Esophagus (tissue), 2 donors: ENCODE results near the gene GPD1. TPM values are rescaled to one million over a fixed set of nuclear protein-coding genes. Genes with fewer than 3 reads are reported as not detected.

Experiments used
- H3K27ac ChIP-seq, 2 donors: one replicate each; pipeline ENCODE4 v1.5.1; 2013; ENCODE audit warnings: low read depth in 2 of 2, mild to moderate bottlenecking in 2 of 2, inconsistent platforms in 1 of 2, low read length in 1 of 2, moderate library complexity in 1 of 2
- H3K27me3 ChIP-seq, 2 donors: one replicate each; pipeline ENCODE4 v1.6.1; 2013; ENCODE audit warnings: low read length in 2 of 2, control low read depth in 1 of 2, mild to moderate bottlenecking in 1 of 2; ENCODE audit not compliant: insufficient read depth in 2 of 2, control insufficient read depth in 1 of 2
- H3K36me3 ChIP-seq, 2 donors: one replicate each; pipeline ENCODE4 v1.6.1; 2013; ENCODE audit warnings: low read length in 1 of 2; ENCODE audit not compliant: control insufficient read depth in 2 of 2, insufficient read depth in 2 of 2
- H3K4me1 ChIP-seq, 2 donors: one replicate each; pipeline ENCODE4 v1.6.1; 2013; ENCODE audit warnings: low read length in 1 of 2; ENCODE audit not compliant: control insufficient read depth in 2 of 2, insufficient read depth in 2 of 2
- H3K4me3 ChIP-seq, 2 donors: one replicate each; pipeline ENCODE4 v1.5.1; 2013; ENCODE audit warnings: low read length in 2 of 2, mild to moderate bottlenecking in 2 of 2, low read depth in 1 of 2, moderate library complexity in 1 of 2
- H3K9me3 ChIP-seq, 2 donors: one replicate each; pipeline ENCODE4 v1.6.1; 2013; ENCODE audit warnings: mild to moderate bottlenecking in 2 of 2, low read depth in 1 of 2, low read length in 1 of 2, moderate library complexity in 1 of 2; ENCODE audit not compliant: control insufficient read depth in 2 of 2, insufficient read depth in 1 of 2
- WGBS, 2 donors: extraction: QIAGEN DNeasy Blood & Tissue Kit; methylation state at CpG; one replicate each; pipeline ENCODE4 v1.1.7; 2013; 5-methylcytosine and 5-hydroxymethylcytosine counted together
- polyA plus RNA-seq, 2 donors: library from polyadenylated mRNA; stranded (reverse); fragments of 200-250 nt; gene quantifications; one replicate each; pipeline ENCODE4 v1.2.3, GENCODE V29; 2013
- donor health status: healthy with polysubstance abuse.
- donor health status: Bipolar disorder and iron deficiency.

GPD1 gene
- polyA plus RNA-seq, result under 1 TPM; 0.29 to 0.32 TPM

DNA sequence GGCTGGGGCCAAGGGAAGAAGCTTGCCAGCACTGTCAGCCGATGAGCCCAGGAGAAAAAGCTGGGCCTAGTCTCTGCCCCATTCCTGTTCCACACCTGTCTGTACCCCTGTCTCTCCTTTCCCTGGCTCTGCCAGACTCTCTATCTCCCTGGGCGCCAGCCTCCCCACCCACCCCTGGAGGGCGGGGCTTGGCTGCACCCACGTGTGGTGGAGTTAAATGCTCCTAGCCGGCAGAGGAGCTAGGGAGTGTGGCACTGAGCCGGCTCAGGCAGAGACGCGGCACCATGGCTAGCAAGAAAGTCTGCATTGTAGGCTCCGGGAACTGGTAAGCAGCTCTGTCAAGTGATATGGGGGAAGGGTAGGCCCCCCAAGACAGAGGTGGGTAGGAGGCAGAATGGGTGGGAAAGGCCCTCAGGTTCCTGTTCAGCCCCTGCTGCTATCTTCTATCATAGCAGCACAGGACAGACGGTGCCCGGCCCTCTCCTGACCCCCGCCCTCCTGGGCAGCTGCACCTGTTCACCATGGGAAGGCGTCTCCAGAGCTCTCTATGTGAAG is at the start of gene GPD1:
TSS of gene GPD1 (plus strand) at position 242 of the 555 bp plus-strand sequence. CDS start at position 285, 43 bp downstream.
- peaks cover 7 to 12% of the 10 kb centered on the region in 2 donors for H3K36me3 ChIP-seq

DNA sequence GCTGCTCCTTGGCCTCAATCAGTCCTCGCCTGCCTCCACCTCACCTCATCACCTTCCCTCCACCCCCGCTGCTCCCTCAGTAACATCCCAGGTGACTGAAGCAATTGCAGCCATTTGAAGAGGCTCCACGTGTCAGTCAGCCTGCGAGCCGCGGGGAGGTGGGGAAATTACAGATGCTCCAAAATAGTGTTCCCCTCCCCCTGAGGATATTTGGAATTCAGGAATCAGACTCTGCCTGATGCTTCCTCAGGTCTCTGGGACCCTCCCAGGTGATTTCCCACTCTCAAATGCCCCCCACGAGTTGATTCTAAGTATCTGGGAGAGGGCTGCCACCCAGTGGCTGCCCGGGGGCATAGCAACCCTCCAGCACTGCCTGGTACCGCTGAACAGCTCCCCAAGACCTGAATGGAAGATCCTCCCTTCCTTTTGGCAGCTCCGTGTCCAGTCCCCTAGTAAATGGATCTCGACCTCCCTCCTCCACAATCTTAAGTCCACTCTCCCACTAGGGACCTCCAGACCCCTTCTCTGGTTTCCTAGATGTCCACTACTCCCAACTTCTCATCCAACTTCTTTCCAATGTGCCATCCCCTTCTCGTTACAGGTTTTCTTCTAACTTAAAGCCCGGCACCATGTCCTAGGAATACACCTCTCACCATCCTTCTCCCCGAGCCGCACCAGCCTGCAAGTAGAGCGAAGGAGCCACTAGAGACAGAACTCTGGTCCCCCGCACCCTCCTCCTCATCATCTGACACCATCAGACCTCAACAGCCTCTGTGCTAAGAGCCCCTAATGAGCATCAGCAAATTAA is 47.8 kb upstream of the GPD1 start:
- WGBS, 2 donors, result 7 to 14% methylated on average over 17 of the region's 17 CpGs

More for the DNA sequence above, at the start of gene GPD1:
- WGBS, 2 donors, result 21 to 28% methylated on average over 12 to 13 of the region's 13 CpGs
- no peaks in the 10 kb centered on the region for H3K27me3 ChIP-seq
- no peak within 1 kb of the TSS for H3K4me3 ChIP-seq
- H3K27ac ChIP-seq, result no peak within 1 kb of the TSS
- no peaks in the 10 kb centered on the region for H3K9me3 ChIP-seq
- peaks cover 5 to 11% of the 10 kb centered on the region in 2 donors for H3K4me1 ChIP-seq

DNA sequence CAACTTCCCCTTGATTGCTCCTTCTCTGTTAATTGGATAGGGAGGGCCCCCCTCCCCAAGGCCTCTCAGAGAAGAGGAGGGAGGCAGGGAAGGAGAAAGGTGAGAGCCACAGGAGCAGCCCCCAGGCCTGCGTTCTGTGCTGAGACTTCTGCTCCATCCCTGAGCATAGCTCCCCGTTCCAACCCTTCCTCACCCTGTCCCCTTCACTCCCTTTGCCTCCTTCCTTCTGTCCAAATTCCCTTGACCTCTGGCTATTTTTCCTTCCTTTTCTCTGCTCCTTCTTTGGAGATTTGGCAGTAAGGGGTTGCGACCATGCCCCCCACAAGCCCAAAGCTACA is 47.2 kb upstream of the GPD1 start:
- WGBS, 2 donors, result 31 to 39% methylated on average over 3 of the region's 3 CpGs
- Histone ChIP-seq H3K27ac (no peak overlapping the region), H3K4me1 (peaks cover 0 to 10% of the 10 kb centered on the region in 2 donors), H3K27me3 (peaks cover 3 to 4% of the 10 kb centered on the region in 2 donors), H3K4me3 (peak overlapping the region in 1 of 2 donors; percentile 59), H3K9me3 (no peaks in the 10 kb centered on the region), H3K36me3 (no peaks in the 10 kb centered on the region)

More for the DNA sequence above, 47.8 kb upstream of the GPD1 start:
- Histone ChIP-seq H3K27me3 (peaks cover 3 to 4% of the 10 kb centered on the region in 2 donors), H3K27ac (no peak overlapping the region), H3K36me3 (no peaks in the 10 kb centered on the region), H3K4me3 (no peak overlapping the region), H3K4me1 (peaks cover 0 to 10% of the 10 kb centered on the region in 2 donors), H3K9me3 (no peaks in the 10 kb centered on the region)

DNA sequence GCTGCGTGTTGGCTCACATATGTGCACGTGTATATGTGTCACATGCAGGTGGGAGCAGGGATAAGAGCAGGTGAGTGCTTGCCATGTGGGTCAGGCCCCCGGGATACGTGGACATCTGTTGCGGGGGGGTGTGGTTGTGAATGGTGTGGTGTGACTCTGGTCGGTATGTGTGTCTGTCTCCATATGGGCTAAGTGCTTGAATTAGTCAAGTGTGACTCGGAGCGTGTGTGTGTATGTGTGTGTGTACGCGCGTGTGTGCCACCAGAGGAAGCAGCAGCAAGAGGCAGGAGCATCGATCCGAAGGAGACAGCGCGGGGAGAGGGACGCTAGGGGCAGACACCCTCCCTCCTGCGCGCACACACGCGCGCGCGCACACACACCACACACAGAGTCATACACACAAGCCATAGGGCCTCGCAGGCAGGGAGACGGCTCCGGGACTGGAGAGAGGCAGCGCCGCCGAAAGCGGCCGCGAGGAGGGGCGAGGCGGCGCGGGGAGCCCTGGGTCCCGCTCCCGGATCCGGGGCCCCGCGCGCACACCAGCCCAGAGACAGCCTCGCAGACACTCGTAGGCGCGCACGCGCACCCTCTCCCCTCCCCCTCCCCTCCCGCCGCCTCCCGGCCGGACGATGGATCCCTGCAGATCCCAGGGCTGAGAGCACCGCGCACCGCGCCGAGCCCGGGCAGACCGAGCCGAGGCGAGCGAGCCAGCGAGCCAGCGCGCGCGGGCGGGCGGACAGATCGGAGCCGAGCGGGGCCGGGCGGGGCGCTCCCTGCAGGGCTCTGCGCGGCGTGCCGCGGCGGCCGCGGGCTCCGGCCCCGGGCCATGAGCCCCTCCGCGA is 46.6 kb upstream of the GPD1 start, which contains the start of gene ASIC1:
TSS of gene ASIC1 (plus strand) at position 597 of the 842 bp plus-strand sequence. CDS start 1,171 bp downstream, outside the sequence.
- Histone ChIP-seq H3K27ac (peak within 1 kb of the TSS in 1 of 2 donors; percentile 26), H3K9me3 (no peaks in the 10 kb centered on the region), H3K4me1 (peaks cover 0 to 10% of the 10 kb centered on the region in 2 donors), H3K27me3 (peaks cover 3 to 4% of the 10 kb centered on the region in 2 donors), H3K36me3 (no peaks in the 10 kb centered on the region), H3K4me3 (peak within 1 kb of the TSS; percentile 58 to 59)
- 1% methylated on average over 32 to 88 of the region's 88 CpGs for WGBS, 2 donors

DNA sequence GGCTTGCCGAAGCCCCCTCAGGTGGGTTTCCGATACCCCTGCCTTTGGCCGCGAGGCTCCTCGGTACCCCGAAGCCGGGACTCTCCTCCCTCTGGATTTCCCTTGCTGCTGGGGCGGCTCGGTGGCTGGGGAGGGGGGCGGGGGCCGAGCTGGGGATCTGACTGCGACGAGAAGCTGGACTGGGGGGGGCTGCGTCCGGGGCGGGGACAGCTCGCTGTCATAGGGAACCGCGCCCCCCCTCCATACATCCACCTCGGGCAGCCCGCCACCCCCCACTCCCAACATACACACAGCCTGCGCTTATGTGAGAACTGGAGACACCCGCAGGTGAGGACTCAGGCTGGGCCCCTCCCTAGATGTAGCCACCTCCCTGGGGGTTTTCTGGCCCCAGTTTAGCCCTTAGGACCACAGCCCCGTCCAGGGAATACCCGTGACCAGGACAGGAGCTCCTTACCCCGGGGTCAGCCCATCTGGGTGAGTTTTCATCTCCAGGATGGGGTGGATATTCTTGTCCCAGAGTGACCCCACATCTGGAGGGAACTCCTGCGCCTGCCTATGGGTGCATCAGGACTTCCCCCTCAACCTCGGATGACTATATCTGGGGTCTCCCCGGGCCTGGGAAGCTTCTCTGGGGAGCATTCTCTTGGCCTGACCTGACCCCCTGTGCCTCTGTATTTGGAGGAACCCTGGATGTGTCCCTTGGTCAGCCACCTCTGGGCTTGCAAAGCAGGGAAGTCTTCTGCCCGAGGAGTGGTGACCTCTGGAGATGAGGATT is 45.7 kb upstream of the GPD1 start:
- Histone ChIP-seq H3K27me3 (peaks cover 3 to 4% of the 10 kb centered on the region in 2 donors), H3K27ac (no peak overlapping the region), H3K36me3 (no peaks in the 10 kb centered on the region), H3K4me3 (peak overlapping the region; percentile 58 to 59), H3K9me3 (no peaks in the 10 kb centered on the region), H3K4me1 (peaks cover 0 to 10% of the 10 kb centered on the region in 2 donors)
- 17 to 30% methylated on average over 19 to 30 of the region's 30 CpGs for WGBS, 2 donors

DNA sequence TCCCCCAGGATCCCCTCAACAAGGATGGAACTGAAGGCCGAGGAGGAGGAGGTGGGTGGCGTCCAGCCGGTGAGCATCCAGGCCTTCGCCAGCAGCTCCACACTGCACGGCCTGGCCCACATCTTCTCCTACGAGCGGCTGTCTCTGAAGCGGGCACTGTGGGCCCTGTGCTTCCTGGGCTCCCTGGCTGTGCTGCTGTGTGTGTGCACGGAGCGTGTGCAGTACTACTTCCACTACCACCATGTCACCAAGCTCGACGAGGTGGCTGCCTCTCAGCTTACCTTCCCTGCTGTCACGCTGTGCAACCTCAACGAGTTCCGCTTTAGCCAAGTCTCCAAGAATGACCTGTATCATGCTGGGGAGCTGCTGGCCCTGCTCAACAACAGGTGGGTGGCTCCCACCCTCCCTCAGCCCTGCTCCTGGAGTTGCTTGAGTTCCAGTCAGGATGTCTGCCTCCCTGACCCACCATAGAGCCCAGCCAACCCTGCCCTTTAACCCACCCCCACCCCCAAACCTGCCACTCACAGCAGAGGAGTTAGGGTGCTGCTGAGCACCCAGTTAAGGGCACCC is 45.0 kb upstream of the GPD1 start:
- 86 to 89% methylated on average over 15 of the region's 15 CpGs for WGBS, 2 donors
- no peaks in the 10 kb centered on the region for H3K36me3 ChIP-seq
- no peaks in the 10 kb centered on the region for H3K9me3 ChIP-seq
- no peak overlapping the region for H3K27ac ChIP-seq
- peaks cover 3 to 4% of the 10 kb centered on the region in 2 donors for H3K27me3 ChIP-seq
- H3K4me3 ChIP-seq, result no peak overlapping the region
- peaks cover 0 to 10% of the 10 kb centered on the region in 2 donors for H3K4me1 ChIP-seq

DNA sequence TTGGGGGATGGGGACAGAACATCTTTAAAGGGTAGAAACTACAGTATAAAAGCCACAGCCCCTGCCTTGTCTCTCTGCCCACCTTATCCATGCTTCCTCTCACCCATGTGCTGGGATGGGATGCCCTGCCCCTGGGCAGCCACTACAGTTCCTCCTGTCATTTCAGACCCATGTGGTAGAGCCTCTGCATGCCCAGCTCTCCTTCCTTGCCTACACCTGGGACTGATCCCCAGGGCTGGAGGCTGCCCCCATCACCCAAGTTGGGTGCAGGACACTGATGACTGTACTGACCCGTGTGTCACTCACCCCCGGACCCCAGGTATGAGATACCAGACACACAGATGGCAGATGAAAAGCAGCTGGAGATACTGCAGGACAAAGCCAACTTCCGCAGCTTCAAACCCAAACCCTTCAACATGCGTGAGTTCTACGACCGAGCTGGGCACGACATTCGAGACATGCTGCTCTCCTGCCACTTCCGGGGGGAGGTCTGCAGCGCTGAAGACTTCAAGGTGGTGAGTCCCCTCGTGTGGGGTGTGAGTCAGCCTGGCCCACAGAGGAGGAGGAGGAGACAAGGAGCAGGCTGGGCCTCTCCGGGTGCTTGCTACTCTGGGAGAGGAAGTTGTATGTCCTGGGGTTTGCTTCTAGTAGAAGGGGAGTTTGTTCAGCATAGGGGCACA is 44.2 kb upstream of the GPD1 start:
- 61 to 72% methylated on average over 12 of the region's 12 CpGs for WGBS, 2 donors
- no peak overlapping the region for H3K4me3 ChIP-seq
- H3K27ac ChIP-seq, result no peak overlapping the region
- H3K36me3 ChIP-seq, result no peaks in the 10 kb centered on the region
- H3K4me1 ChIP-seq, result peaks cover 2 to 10% of the 10 kb centered on the region in 2 donors
- H3K9me3 ChIP-seq, result no peaks in the 10 kb centered on the region
- H3K27me3 ChIP-seq, result peaks cover 3 to 4% of the 10 kb centered on the region in 2 donors

DNA sequence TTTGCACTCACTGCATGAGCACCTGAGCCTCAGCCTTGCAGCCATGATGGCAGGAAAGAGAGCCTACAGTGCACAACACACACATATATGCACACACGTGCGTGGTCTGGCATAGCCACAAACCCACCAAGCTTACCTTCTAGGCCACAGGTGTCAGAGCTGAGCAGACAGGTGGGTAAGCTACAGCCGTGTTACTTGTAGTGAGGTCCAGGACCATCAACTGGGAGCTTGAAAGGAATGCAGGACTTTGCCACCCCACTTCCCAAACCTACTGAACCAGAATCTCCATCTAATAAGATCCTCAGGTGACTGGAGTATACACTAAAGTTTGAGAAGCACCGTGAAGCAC is 43.7 kb upstream of the GPD1 start:
- H3K36me3 ChIP-seq, result no peaks in the 10 kb centered on the region
- H3K9me3 ChIP-seq, result no peaks in the 10 kb centered on the region
- 62 to 65% methylated on average over 4 of the region's 4 CpGs for WGBS, 2 donors
- H3K4me3 ChIP-seq, result no peak overlapping the region
- no peak overlapping the region for H3K27ac ChIP-seq
- H3K4me1 ChIP-seq, result peaks cover 2 to 10% of the 10 kb centered on the region in 2 donors
- H3K27me3 ChIP-seq, result peaks cover 3 to 4% of the 10 kb centered on the region in 2 donors
